Stomach (tissue), 9 donors: ENCODE data around the gene CLSTN2. TPM values are rescaled to one million over a fixed set of nuclear protein-coding genes. Genes with fewer than 3 reads are reported as not detected.

ENCODE experiments used
- DNase-seq, 2 donors: peaks; one replicate each; pipeline versions ENCODE4 v3.0.0 to v3.0.0-alpha.2; 2013 to 2019
- H3K27ac ChIP-seq, 5 donors: fragments of 200-600 bp in 4 of 5; sonication (generic) in 4 of 5; one replicate each; pipeline ENCODE4 v1.5.1; 2013 to 2019; ENCODE audit warnings: mild to moderate bottlenecking in 1 of 5, moderate library complexity in 1 of 5
- H3K27me3 ChIP-seq, 3 donors: fragments of 200-600 bp; sonication (generic); one replicate each; pipeline ENCODE4 v1.5.1; 2017 to 2019; ENCODE audit warnings: mixed run types in 1 of 3
- H3K36me3 ChIP-seq, 4 donors: fragments of 200-600 bp; sonication (generic); 1 replicate in 3 of 4; 2 replicates in 1 of 4; pipeline ENCODE4 v1.5.1; 2016 to 2019
- H3K4me1 ChIP-seq, 4 donors: fragments of 200-600 bp; sonication (generic); one replicate each; pipeline ENCODE4 v1.5.1; 2016 to 2019
- H3K4me3 ChIP-seq, 4 donors: fragments of 200-600 bp; sonication (generic) in 3 of 4; one replicate each; pipeline ENCODE4 v1.5.1; 2016 to 2019; ENCODE audit warnings: mild to moderate bottlenecking in 1 of 4
- H3K9me3 ChIP-seq, 4 donors: fragments of 200-600 bp; sonication (generic); one replicate each; pipeline ENCODE4 v1.5.1; 2016 to 2019
- CTCF ChIP-seq, 7 experiments: fragments of 450-650 bp in 4 of 7; fragments of 200-600 bp in 3 of 7; sonication (generic) in 3 of 7; IDR thresholded peaks; one replicate each; pipeline ENCODE4 v1.5.1; 2016 to 2019; ENCODE audit warnings: antibody characterized with exemption in 7 of 7, control low read depth in 2 of 7, mild to moderate bottlenecking in 1 of 7
- EP300 ChIP-seq: sonication (generic); formaldehyde crosslinking; IDR thresholded peaks from one replicate; pipeline ENCODE4 v1.6.1; 2017; ENCODE audit warnings: antibody characterized with exemption
- POLR2A ChIP-seq, 4 donors: fragments of 450-650 bp; IDR thresholded peaks; one replicate each; pipeline ENCODE4 v1.6.1; 2016; ENCODE audit warnings: antibody characterized with exemption in 4 of 4, control low read depth in 2 of 4, mild to moderate bottlenecking in 1 of 4, moderate library complexity in 1 of 4
- POLR2AphosphoS5 ChIP-seq, 3 donors: sonication (generic); formaldehyde crosslinking; IDR thresholded peaks; one replicate each; pipeline ENCODE4 v1.6.1; 2016; ENCODE audit warnings: antibody characterized with exemption in 3 of 3
- WGBS, 5 donors: extraction: QIAGEN DNeasy Blood & Tissue Kit in 3 of 5; methylation state at CpG; one replicate each; pipeline versions ENCODE4 v1.1.5 to v1.1.7; 2013 to 2018; 5-methylcytosine and 5-hydroxymethylcytosine counted together
- intact Hi-C: fragments of 100-400 bp; cut with DNase I; formaldehyde crosslinking; loops from one replicate; pipeline ENCODE4 v1.15.1; 2023; ENCODE audit warnings: low total_unique reads
- polyA plus RNA-seq, 3 donors: library from polyadenylated mRNA; stranded (reverse); fragments of 200-250 nt; gene quantifications; one replicate each; pipeline ENCODE4 v1.2.3, GENCODE V29; 2013
- total RNA-seq, 5 donors: library from RNA; depleted of rRNA; stranded (reverse); fragments of >200 nt; gene quantifications; one replicate each; pipeline versions ENCODE4 v1.1.0 to v1.2.3, GENCODE V29; 2014 to 2016
- donor health status: healthy with polysubstance abuse.
- donor health status: Bipolar disorder and iron deficiency.
- donor health status: healthy.

CLSTN2 gene
- total and polyA plus RNA-seq, 8 donors, result 0.10 to 5.4 (median 1.7) TPM

GRCh38 chr3:140467104-140467577 lies 532.2 kb downstream of the CLSTN2 start:
- no peak for TF ChIP-seq POLR2A (IDR thresholded peaks at IDR 0.05)
- TF ChIP-seq CTCF (IDR thresholded peaks at IDR 0.05), result no peak
- no peak for TF ChIP-seq POLR2AphosphoS5 (IDR thresholded peaks at IDR 0.05)
- TF ChIP-seq EP300, result no peak
- H3K9me3 ChIP-seq, result no peaks in the 10 kb centered on the region

GRCh38 chr3:140467796-140468315 lies 532.9 kb downstream of the CLSTN2 start:
- intact Hi-C loops, result no loop called here
- no peaks in the 10 kb centered on the region for H3K4me1 ChIP-seq
- no peaks in the 10 kb centered on the region for H3K9me3 ChIP-seq
- no peaks in the 10 kb centered on the region for H3K36me3 ChIP-seq
- H3K27ac ChIP-seq, result no peak overlapping the region
- H3K4me3 ChIP-seq, result no peak overlapping the region
- no peak for DNase-seq
- no peak for TF ChIP-seq CTCF (IDR thresholded peaks at IDR 0.05)
- TF ChIP-seq EP300, result no peak
- no peak for TF ChIP-seq POLR2AphosphoS5 (IDR thresholded peaks at IDR 0.05)
- TF ChIP-seq POLR2A (IDR thresholded peaks at IDR 0.05), result no peak
- H3K27me3 ChIP-seq, result no peaks in the 10 kb centered on the region

More at GRCh38 chr3:140467104-140467577, 532.2 kb downstream of the CLSTN2 start:
- intact Hi-C loops, result no loop called here
- no peaks in the 10 kb centered on the region for H3K4me1 ChIP-seq
- no peak overlapping the region for H3K4me3 ChIP-seq
- H3K27ac ChIP-seq, result no peak overlapping the region
- H3K36me3 ChIP-seq, result no peaks in the 10 kb centered on the region
- H3K27me3 ChIP-seq, result no peaks in the 10 kb centered on the region
- DNase-seq, result no peak
- WGBS, 5 donors, result 57 to 71% (median 65%) methylated on average over 4 of the region's 4 CpGs

- 66 to 75% (median 71%) methylated on average over 7 of the region's 7 CpGs for WGBS, 5 donors
- TF ChIP-seq CTCF (IDR thresholded peaks at IDR 0.05) (no peak), EP300 (no peak), POLR2A (IDR thresholded peaks at IDR 0.05) (no peak)
- H3K4me1 ChIP-seq, result no peaks in the 10 kb centered on the region
- DNase-seq, result no peak
- H3K4me3 ChIP-seq, result no peak overlapping the region
- no peaks in the 10 kb centered on the region for H3K9me3 ChIP-seq
- H3K27me3 ChIP-seq, result no peaks in the 10 kb centered on the region
- intact Hi-C loops, result no loop called here
- H3K36me3 ChIP-seq, result no peaks in the 10 kb centered on the region
- H3K27ac ChIP-seq, result no peak overlapping the region
These were observed 533.4 kb downstream of the CLSTN2 start for GRCh38 chr3:140468407-140468806.

GRCh38 chr3:140469491-140469890 lies 534.5 kb downstream of the CLSTN2 start:
- 41 to 67% (median 46%) methylated on average over 4 of the region's 4 CpGs for WGBS, 5 donors
- intact Hi-C loops, result no loop called here
- DNase-seq, result no peak
- Histone ChIP-seq H3K4me3 (no peak overlapping the region), H3K27me3 (no peaks in the 10 kb centered on the region), H3K4me1 (no peaks in the 10 kb centered on the region), H3K27ac (no peak overlapping the region), H3K9me3 (no peaks in the 10 kb centered on the region), H3K36me3 (no peaks in the 10 kb centered on the region)
- TF ChIP-seq EP300 (no peak), POLR2A (IDR thresholded peaks at IDR 0.05) (no peak), POLR2AphosphoS5 (IDR thresholded peaks at IDR 0.05) (no peak), CTCF (IDR thresholded peaks at IDR 0.05) (no peak)
